HEK293T (cell line): ENCODE results near the gene CLASP2.

Source experiments
- ARNT ChIP-seq: fragments of 450-650 bp; IDR thresholded peaks from 2 replicates; pipeline ENCODE4 v1.6.1; 2017; ENCODE audit warnings: mild to moderate bottlenecking
- CTBP1 ChIP-seq: fragments of 450-650 bp; IDR thresholded peaks from 2 replicates; pipeline ENCODE4 v1.6.1; 2016; ENCODE audit warnings: borderline replicate concordance
- ELF4 ChIP-seq: fragments of 450-650 bp; IDR thresholded peaks from 2 replicates; pipeline ENCODE4 v1.6.1; 2017; ENCODE audit warnings: antibody characterized with exemption
- FOXM1 ChIP-seq: fragments of 450-650 bp; IDR thresholded peaks from 2 replicates; pipeline ENCODE4 v1.6.1; 2017; ENCODE audit warnings: mild to moderate bottlenecking, borderline replicate concordance
- HDGF ChIP-seq: fragments of 450-650 bp; IDR thresholded peaks from 2 replicates; pipeline ENCODE4 v1.6.1; 2017; ENCODE audit warnings: antibody characterized with exemption, borderline replicate concordance
- NFRKB ChIP-seq: fragments of 450-650 bp; IDR thresholded peaks from 2 replicates; pipeline ENCODE4 v1.6.1; 2016; ENCODE audit warnings: mild to moderate bottlenecking, moderate library complexity
- PKNOX1 ChIP-seq: fragments of 450-650 bp; IDR thresholded peaks from 2 replicates; pipeline ENCODE4 v1.6.1; 2016
- SP1 ChIP-seq: fragments of 450-650 bp; IDR thresholded peaks from 2 replicates; pipeline ENCODE4 v1.6.1; 2017
- SUZ12 ChIP-seq: fragments of 450-650 bp; IDR thresholded peaks from 2 replicates; pipeline ENCODE4 v1.6.1; 2016; ENCODE audit warnings: mild to moderate bottlenecking
- TARDBP ChIP-seq: fragments of 450-650 bp; IDR thresholded peaks from 2 replicates; pipeline ENCODE4 v1.6.1; 2016
- ZNF384 ChIP-seq: fragments of 450-650 bp; IDR thresholded peaks from 2 replicates; pipeline ENCODE4 v1.6.1; 2016

- TF ChIP-seq HDGF (no peak), PKNOX1 (no peak), CTBP1 (no peak), NFRKB (no peak), SP1 (no peak), TARDBP (no peak), FOXM1 (no peak), ELF4 (no peak), ZNF384 (no peak), ARNT (no peak), SUZ12 (no peak)
Observed at GRCh38 chr3:33717616-33717865, 513 bp downstream of the CLASP2 start.
